ENCODE measurements around the gene AGTPBP1.

- TF ChIP-seq CTCF (IDR thresholded peaks at IDR 0.05) (no peak), POLR2A (IDR thresholded peaks at IDR 0.05) (no peak)
Observed at GRCh38 chr9:85511746-85512145, 230.0 kb downstream of the AGTPBP1 start.
